Choroid plexus epithelial cell (primary cell): ENCODE results near the gene DOCK8.

Source experiments
- DNase-seq: peaks from one replicate; pipeline ENCODE4 v3.0.0-alpha.2; 2010; ENCODE audit warnings: low read depth
- H3K4me3 ChIP-seq: 2 replicates; pipeline ENCODE4 v1.5.1; 2011; ENCODE audit warnings: low read depth, mild to moderate bottlenecking, control low read depth, low read length, moderate library complexity
- CTCF ChIP-seq: conservative IDR thresholded peaks from 2 replicates; pipeline ENCODE4 v1.5.1; 2011; ENCODE audit warnings: low read depth, mild to moderate bottlenecking, control low read depth, inconsistent platforms, low read length, moderate library complexity

Gene DOCK8

GRCh38 chr9:495739-496138 lies 281.1 kb downstream of the DOCK8 start:
- no peak overlapping the region for H3K4me3 ChIP-seq
- DNase-seq, result no peak
- TF ChIP-seq CTCF, result no peak

- TF ChIP-seq CTCF, result no peak
- DNase-seq, result no peak
- H3K4me3 ChIP-seq, result no peak overlapping the region
These were observed 288.7 kb downstream of the DOCK8 start for GRCh38 chr9:503326-503725.

GRCh38 chr9:503881-504852 lies 289.5 kb downstream of the DOCK8 start, which contains the start of gene KANK1:
KANK1 (plus strand) TSS chr9:504695.
- peak; percentile 8 for TF ChIP-seq CTCF
- peak within 1 kb of the TSS; percentile 53 for H3K4me3 ChIP-seq
- peak; percentile 42 for DNase-seq

GRCh38 chr9:504921-505740 lies 290.5 kb downstream of the DOCK8 start:
- DNase-seq, result no peak
- no peak for TF ChIP-seq CTCF
- H3K4me3 ChIP-seq, result peak overlapping the region; percentile 26

- H3K4me3 ChIP-seq, result no peak overlapping the region
- TF ChIP-seq CTCF, result no peak
- peak; percentile 2 for DNase-seq
These were observed 291.0 kb downstream of the DOCK8 start for GRCh38 chr9:505741-506059.

GRCh38 chr9:506281-506680 lies 291.6 kb downstream of the DOCK8 start:
- TF ChIP-seq CTCF, result no peak
- DNase-seq, result no peak
- H3K4me3 ChIP-seq, result no peak overlapping the region
